ENCODE data around the gene TNNC1. TPM values are rescaled to one million over a fixed set of nuclear protein-coding genes. Genes with fewer than 3 reads are reported as not detected.

The TNNC1 gene
- total RNA-seq, 1 experiment from 2014 or later: not detected

- no peak overlapping the region for H3K27ac ChIP-seq (ENCODE audit: low read depth, low read length, poor library complexity, severe bottlenecking)
- TF ChIP-seq CTCF (conservative IDR thresholded peaks at IDR 0.05; ENCODE audit: low read depth, low read length): no peak
- TF ChIP-seq EZH2 (IDR thresholded peaks at IDR 0.05; ENCODE audit: borderline replicate concordance, low read depth, low read length, poor library complexity, severe bottlenecking): no peak
- no peak overlapping the region for H3K4me3 ChIP-seq (ENCODE audit: low read depth, low read length, poor library complexity, severe bottlenecking)
- CTCF ChIA-PET: no interaction called here
- H3K4me1 ChIP-seq (ENCODE audit: insufficient read depth, low read length, poor library complexity, severe bottlenecking): peaks cover 4% of the 10 kb centered on the region
- BruUV-seq (replicated peaks): no TSS peak
- POLR2A ChIA-PET (ENCODE audit: low non-redundant PET): interaction anchor here (0.6 kb wide), 2 partner anchors 45 to 1191 kb away, joined by 11 to 17 read pairs; no protein-coding TSS in a partner anchor
- no peak for DNase-seq (ENCODE audit: low spot score)
- intact Hi-C loops (cut with micrococcal nuclease; ENCODE audit: unreplicated experiment): no loop called here
- no peaks in the 10 kb centered on the region for H3K27me3 ChIP-seq (replicated peaks; ENCODE audit: insufficient read depth, low read depth, low read length, poor library complexity)
- H3K9me3 ChIP-seq (ENCODE audit: low read depth, low read length, poor library complexity, severe bottlenecking): no peaks in the 10 kb centered on the region
- peaks cover 6% of the 10 kb centered on the region for H3K36me3 ChIP-seq (ENCODE audit: insufficient read depth, low read length, poor library complexity, severe bottlenecking)
Measured at GRCh38 chr3:52406231-52406661, 47.6 kb downstream of the TNNC1 start.

- ChIA-PET POLR2A (ENCODE audit: low non-redundant PET) (interaction anchor here (0.6 kb wide), 2 partner anchors 45 to 1192 kb away, joined by 11 to 17 read pairs; no protein-coding TSS in a partner anchor), CTCF (no interaction called here)
- intact Hi-C loops (cut with micrococcal nuclease; ENCODE audit: unreplicated experiment): no loop called here
- Histone ChIP-seq H3K36me3 (ENCODE audit: insufficient read depth, low read length, poor library complexity, severe bottlenecking) (peaks cover 6% of the 10 kb centered on the region), H3K27me3 (replicated peaks; ENCODE audit: insufficient read depth, low read depth, low read length, poor library complexity) (no peaks in the 10 kb centered on the region), H3K27ac (ENCODE audit: low read depth, low read length, poor library complexity, severe bottlenecking) (no peak overlapping the region), H3K9me3 (ENCODE audit: low read depth, low read length, poor library complexity, severe bottlenecking) (no peaks in the 10 kb centered on the region), H3K4me1 (ENCODE audit: insufficient read depth, low read length, poor library complexity, severe bottlenecking) (peaks cover 4% of the 10 kb centered on the region), H3K4me3 (ENCODE audit: low read depth, low read length, poor library complexity, severe bottlenecking) (no peak overlapping the region)
- no TSS peak for BruUV-seq (replicated peaks)
- no peak for DNase-seq (ENCODE audit: low spot score)
- TF ChIP-seq CTCF (conservative IDR thresholded peaks at IDR 0.05; ENCODE audit: low read depth, low read length): no peak
- TF ChIP-seq EZH2 (IDR thresholded peaks at IDR 0.05; ENCODE audit: borderline replicate concordance, low read depth, low read length, poor library complexity, severe bottlenecking): no peak
Measured at GRCh38 chr3:52405601-52406110, 48.2 kb downstream of the TNNC1 start.

GRCh38 chr3:52405066-52405465 lies 48.8 kb downstream of the TNNC1 start:
- H3K27me3 ChIP-seq (replicated peaks; ENCODE audit: insufficient read depth, low read depth, low read length, poor library complexity): no peaks in the 10 kb centered on the region
- POLR2A ChIA-PET (ENCODE audit: low non-redundant PET): no interaction called here
- no peak overlapping the region for H3K27ac ChIP-seq (ENCODE audit: low read depth, low read length, poor library complexity, severe bottlenecking)
- BruUV-seq (replicated peaks): no TSS peak
- H3K9me3 ChIP-seq (ENCODE audit: low read depth, low read length, poor library complexity, severe bottlenecking): no peaks in the 10 kb centered on the region
- CTCF ChIA-PET: no interaction called here
- peaks cover 4% of the 10 kb centered on the region for H3K4me1 ChIP-seq (ENCODE audit: insufficient read depth, low read length, poor library complexity, severe bottlenecking)
- H3K36me3 ChIP-seq (ENCODE audit: insufficient read depth, low read length, poor library complexity, severe bottlenecking): peaks cover 6% of the 10 kb centered on the region
- intact Hi-C loops (cut with micrococcal nuclease; ENCODE audit: unreplicated experiment): no loop called here
- DNase-seq (ENCODE audit: low spot score): no peak
- TF ChIP-seq EZH2 (IDR thresholded peaks at IDR 0.05; ENCODE audit: borderline replicate concordance, low read depth, low read length, poor library complexity, severe bottlenecking): no peak
- no peak for TF ChIP-seq CTCF (conservative IDR thresholded peaks at IDR 0.05; ENCODE audit: low read depth, low read length)
- H3K4me3 ChIP-seq (ENCODE audit: low read depth, low read length, poor library complexity, severe bottlenecking): no peak overlapping the region

Measured in A673 (cell line).